Tibial artery (tissue), 4 donors: ENCODE results near the gene THBS2.

Experiments
- DNase-seq, 2 donors: peaks; one replicate each; pipeline ENCODE4 v3.0.0-alpha.2; 2019
- H3K27ac ChIP-seq, 2 donors: fragments of 200-600 bp; sonication (generic) in 1 of 2; 1 replicate in 1 of 2; 2 replicates in 1 of 2; pipeline ENCODE4 v1.5.1; 2018 to 2019; ENCODE audit warnings: mild to moderate bottlenecking in 1 of 2
- H3K27me3 ChIP-seq, 2 donors: fragments of 200-600 bp; sonication (generic) in 1 of 2; one replicate each; pipeline versions ENCODE4 v1.5.1 to v1.6.0; 2016 to 2019
- H3K36me3 ChIP-seq, 3 donors: fragments of 200-600 bp; sonication (generic) in 2 of 3; one replicate each; pipeline ENCODE4 v1.5.1; 2016 to 2019; ENCODE audit warnings: mild to moderate bottlenecking in 2 of 3
- H3K4me1 ChIP-seq, 4 donors: fragments of 200-600 bp; sonication (generic) in 2 of 4; 1 replicate in 3 of 4; 2 replicates in 1 of 4; pipeline ENCODE4 v1.5.1; 2016 to 2019
- H3K4me3 ChIP-seq, 2 donors: fragments of 200-600 bp; sonication (generic) in 1 of 2; 1 replicate in 1 of 2; 2 replicates in 1 of 2; pipeline ENCODE4 v1.5.1; 2018 to 2019; ENCODE audit warnings: mild to moderate bottlenecking in 2 of 2
- H3K9me3 ChIP-seq, 3 donors: fragments of 200-600 bp; sonication (generic) in 1 of 3; one replicate each; pipeline ENCODE4 v1.5.1; 2016 to 2019
- CTCF ChIP-seq, 2 experiments: fragments of 200-600 bp in 1 of 2; fragments of 450-650 bp in 1 of 2; IDR thresholded peaks; one replicate each; pipeline ENCODE4 v1.5.1; 2017 to 2019; ENCODE audit warnings: antibody characterized with exemption in 2 of 2, mild to moderate bottlenecking in 1 of 2, moderate library complexity in 1 of 2
- intact Hi-C: fragments of 100-400 bp; cut with DNase I; formaldehyde crosslinking; loops from one replicate; pipeline ENCODE4 v1.15.0; 2023; ENCODE audit warnings: low total_unique reads

The THBS2 gene

GRCh38 chr6:169247991-169248390, 5.7 kb downstream of the THBS2 start:
- no peaks in the 10 kb centered on the region for H3K27me3 ChIP-seq
- intact Hi-C loops: no loop called here
- no peak overlapping the region for H3K27ac ChIP-seq
- no peaks in the 10 kb centered on the region for H3K9me3 ChIP-seq
- H3K4me3 ChIP-seq: no peak overlapping the region
- no peak for DNase-seq
- H3K36me3 ChIP-seq: peaks cover 29 to 42% (median 37%) of the 10 kb centered on the region in 3 donors
- H3K4me1 ChIP-seq: peaks cover 0 to 56% (median 11%) of the 10 kb centered on the region in 4 donors
- no peak for TF ChIP-seq CTCF (IDR thresholded peaks at IDR 0.05)

- H3K36me3 ChIP-seq: peaks cover 29 to 42% (median 37%) of the 10 kb centered on the region in 3 donors
Observed at GRCh38 chr6:169247419-169247818, 6.2 kb downstream of the THBS2 start.

GRCh38 chr6:169246445-169246844, 7.2 kb downstream of the THBS2 start:
- peaks cover 35 to 49% (median 41%) of the 10 kb centered on the region in 3 donors for H3K36me3 ChIP-seq
- H3K4me1 ChIP-seq: peaks cover 0 to 42% (median 11%) of the 10 kb centered on the region in 4 donors
- H3K9me3 ChIP-seq: no peaks in the 10 kb centered on the region
- peak in 1 of 2 donors; percentile 58 for DNase-seq
- TF ChIP-seq CTCF (IDR thresholded peaks at IDR 0.05): no peak
- H3K27me3 ChIP-seq: no peaks in the 10 kb centered on the region
- H3K4me3 ChIP-seq: no peak overlapping the region
- peak overlapping the region in 1 of 2 donors; percentile 12 for H3K27ac ChIP-seq
- intact Hi-C loops: no loop called here

More at GRCh38 chr6:169247419-169247818, 6.2 kb downstream of the THBS2 start:
- no peaks in the 10 kb centered on the region for H3K27me3 ChIP-seq
- H3K4me3 ChIP-seq: no peak overlapping the region
- no peak for DNase-seq
- peaks cover 0 to 51% (median 11%) of the 10 kb centered on the region in 4 donors for H3K4me1 ChIP-seq
- intact Hi-C loops: no loop called here
- no peaks in the 10 kb centered on the region for H3K9me3 ChIP-seq
- TF ChIP-seq CTCF (IDR thresholded peaks at IDR 0.05): no peak
- H3K27ac ChIP-seq: no peak overlapping the region

GRCh38 chr6:169244684-169245383, 8.8 kb downstream of the THBS2 start:
- H3K4me3 ChIP-seq: no peak overlapping the region
- no peaks in the 10 kb centered on the region for H3K9me3 ChIP-seq
- H3K27ac ChIP-seq: no peak overlapping the region
- H3K4me1 ChIP-seq: peaks cover 0 to 31% (median 3%) of the 10 kb centered on the region in 4 donors
- TF ChIP-seq CTCF (IDR thresholded peaks at IDR 0.05): no peak
- H3K27me3 ChIP-seq: no peaks in the 10 kb centered on the region
- H3K36me3 ChIP-seq: peaks cover 38 to 63% (median 47%) of the 10 kb centered on the region in 3 donors
- intact Hi-C loops: no loop called here
- DNase-seq: peak; percentile 14 to 40

GRCh38 chr6:169243661-169244060, 10.0 kb downstream of the THBS2 start:
- Histone ChIP-seq H3K27ac (peak overlapping the region in 1 of 2 donors; percentile 28), H3K4me1 (peaks cover 0 to 20% (median 0%) of the 10 kb centered on the region in 4 donors), H3K36me3 (peaks cover 44 to 68% (median 47%) of the 10 kb centered on the region in 3 donors), H3K27me3 (no peaks in the 10 kb centered on the region), H3K4me3 (no peak overlapping the region), H3K9me3 (no peaks in the 10 kb centered on the region)
- DNase-seq: no peak
- no peak for TF ChIP-seq CTCF (IDR thresholded peaks at IDR 0.05)
- intact Hi-C loops: no loop called here
